GM21825 (cell line): ENCODE results near the gene HOXA3.

Source experiments
- ATAC-seq: cut with Tn5 transposase; IDR thresholded peaks from one replicate; pipeline ENCODE4 v1.9.1; 2021; ENCODE audit warnings: mild to moderate bottlenecking, moderate library complexity; ENCODE audit not compliant: unreplicated experiment

HOXA3 gene

DNA sequence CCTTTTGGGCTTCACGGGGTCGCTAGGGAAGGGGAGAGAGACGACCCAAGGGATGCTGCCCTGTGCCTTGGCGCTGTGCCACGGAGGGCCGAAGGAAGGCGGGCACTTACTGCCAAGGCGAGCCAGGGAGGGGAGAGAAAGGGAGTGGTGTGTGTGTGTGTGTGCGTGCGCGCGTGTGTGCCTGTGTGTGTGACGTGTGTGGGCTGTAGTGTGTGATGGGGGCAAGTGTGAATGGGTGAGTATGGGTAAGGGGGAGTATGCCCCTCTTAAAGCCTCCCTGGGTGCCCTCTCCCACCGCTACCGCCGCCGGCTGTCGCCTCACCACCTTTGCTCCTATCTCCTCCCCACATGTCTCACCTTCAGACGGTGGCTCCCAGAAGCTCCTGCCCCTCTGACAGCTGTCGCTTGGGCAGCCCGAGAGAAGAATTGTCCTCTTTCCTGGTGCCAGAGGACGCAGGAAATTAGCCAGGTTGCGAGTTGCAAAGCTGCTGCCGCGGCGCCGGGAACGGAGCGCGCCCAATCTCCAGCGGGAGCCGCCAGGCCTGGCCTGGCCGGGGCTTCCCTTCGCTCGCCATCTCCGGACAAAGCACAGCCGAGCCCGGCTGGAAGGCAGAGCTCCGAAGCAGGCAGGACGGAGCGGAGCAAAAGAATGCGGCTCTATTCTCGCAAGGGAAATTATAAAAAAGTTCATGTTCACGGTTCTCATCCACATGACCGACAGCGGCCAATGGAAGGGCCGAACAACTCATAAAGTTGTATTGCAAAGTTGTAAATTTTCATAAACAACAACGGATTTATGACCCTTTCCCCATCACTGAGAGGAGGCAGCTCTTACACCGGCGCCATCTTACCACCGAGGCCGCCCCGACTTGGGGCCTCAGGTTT is at the start of gene HOXA3:
Gene HOXA3 (minus strand): TSS at position 653 of the 885 bp plus-strand sequence. CDS start 41,943 bp downstream, outside the sequence.
- ATAC-seq = no peak

DNA sequence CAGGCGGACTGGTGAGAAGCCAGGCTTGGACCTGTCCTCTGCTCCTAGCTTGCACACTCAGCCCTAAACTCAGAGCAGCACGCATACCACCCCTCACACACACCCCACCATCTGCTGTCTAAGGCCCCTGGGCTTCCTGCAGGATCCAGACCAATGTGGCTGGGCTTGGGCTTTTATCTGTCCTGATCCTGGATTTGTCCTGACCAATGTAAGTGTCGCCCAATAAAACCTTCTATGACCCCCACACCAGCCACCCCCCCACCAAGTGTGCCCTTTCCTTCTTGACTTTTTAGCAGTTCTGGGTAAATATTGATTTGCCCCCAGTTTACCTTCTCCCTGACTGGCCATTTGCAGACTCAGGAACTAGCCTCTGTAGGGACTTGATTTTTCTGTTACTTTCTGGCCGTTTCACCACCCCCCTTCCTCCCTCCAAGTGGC is 49.2 kb upstream of the HOXA3 start:
- ATAC-seq = no peak

DNA sequence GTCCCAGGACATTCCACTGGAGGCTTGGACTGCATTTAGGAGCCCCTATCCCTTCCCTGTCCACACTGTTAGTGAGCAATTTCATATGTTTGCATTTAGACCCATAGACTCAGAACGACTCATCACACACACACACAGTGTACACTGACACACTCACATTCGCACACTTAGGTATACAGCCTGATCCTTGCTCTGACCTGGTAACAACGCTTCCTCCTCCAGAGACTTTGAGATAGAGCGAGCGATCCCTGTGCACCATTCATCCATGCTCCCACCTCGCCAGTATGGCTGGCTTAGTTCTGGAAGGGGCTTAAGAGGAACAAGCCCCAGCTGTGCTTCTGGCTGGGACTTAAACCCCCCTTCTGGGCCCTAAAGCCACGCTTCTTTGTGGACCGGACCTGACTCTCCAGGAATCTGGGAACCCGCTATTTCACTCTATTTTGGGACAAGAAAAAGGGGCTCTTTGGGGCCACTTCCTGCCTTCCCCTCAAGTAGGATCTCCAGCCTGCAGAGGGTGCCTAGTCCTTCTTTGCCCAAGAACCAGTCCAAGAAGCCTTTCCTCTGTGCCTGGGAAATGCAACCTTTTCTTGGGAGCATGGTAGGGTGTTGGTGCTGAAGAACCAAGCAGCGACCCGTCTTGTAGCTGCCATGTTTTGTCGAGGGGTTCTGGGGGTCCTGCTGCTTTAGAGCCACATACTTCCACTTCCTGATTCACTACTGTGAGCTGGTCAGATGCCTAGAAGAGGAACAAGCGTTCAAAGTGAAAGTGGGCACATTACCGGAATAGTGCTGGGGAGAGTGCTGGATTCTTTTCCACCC is 48.6 kb upstream of the HOXA3 start:
- no peak for ATAC-seq

DNA sequence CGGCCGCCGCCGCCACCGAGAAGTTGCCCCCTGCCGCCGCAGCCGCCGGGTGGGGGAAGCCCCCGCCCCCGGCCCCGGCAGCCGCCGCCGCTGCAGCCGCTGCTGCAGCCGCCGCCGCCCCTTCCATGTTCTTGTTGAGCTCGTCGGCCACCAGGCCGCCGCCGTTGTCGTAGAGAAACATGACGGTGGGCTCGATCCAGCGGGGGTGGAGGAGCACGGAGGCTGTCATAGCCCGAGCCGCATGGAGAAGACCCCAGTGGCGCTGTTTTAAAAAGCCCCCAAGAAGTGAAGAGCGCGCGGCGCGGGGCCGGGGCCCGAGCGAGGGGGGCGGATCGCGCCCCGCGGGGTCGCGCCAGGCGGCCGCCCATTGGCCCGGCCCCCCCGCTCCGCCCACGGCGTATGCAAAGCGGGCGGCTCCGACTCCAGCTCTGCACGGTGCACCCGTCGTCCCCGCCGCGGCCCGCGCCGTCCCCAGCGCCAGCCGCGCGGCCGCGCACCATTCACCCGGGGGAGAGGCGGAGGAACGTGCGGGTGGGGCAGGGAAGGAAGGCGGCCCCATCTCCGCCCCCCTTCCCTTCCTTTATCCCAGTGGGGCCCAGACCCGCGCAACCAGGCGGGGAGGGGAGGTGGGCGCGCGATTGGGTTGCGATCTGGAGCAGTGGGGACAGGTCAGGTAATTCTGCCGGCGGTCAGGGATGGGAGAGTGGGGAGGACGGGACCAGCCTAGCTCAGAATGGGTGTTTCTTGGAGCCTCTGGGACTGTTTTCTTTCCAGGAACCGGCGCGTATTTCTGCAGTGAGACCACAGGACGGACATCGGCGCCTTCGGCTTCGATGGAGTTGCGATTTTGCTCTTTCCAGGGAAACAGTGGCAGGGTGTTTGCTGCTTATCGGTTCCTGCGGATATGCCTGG is 47.7 kb upstream of the HOXA3 start, which contains the start of gene HOXA13:
Gene HOXA13 (minus strand): TSS at position 243 of the 912 bp plus-strand sequence. CDS start 14 bp downstream, at position 229.
- no peak for ATAC-seq

DNA sequence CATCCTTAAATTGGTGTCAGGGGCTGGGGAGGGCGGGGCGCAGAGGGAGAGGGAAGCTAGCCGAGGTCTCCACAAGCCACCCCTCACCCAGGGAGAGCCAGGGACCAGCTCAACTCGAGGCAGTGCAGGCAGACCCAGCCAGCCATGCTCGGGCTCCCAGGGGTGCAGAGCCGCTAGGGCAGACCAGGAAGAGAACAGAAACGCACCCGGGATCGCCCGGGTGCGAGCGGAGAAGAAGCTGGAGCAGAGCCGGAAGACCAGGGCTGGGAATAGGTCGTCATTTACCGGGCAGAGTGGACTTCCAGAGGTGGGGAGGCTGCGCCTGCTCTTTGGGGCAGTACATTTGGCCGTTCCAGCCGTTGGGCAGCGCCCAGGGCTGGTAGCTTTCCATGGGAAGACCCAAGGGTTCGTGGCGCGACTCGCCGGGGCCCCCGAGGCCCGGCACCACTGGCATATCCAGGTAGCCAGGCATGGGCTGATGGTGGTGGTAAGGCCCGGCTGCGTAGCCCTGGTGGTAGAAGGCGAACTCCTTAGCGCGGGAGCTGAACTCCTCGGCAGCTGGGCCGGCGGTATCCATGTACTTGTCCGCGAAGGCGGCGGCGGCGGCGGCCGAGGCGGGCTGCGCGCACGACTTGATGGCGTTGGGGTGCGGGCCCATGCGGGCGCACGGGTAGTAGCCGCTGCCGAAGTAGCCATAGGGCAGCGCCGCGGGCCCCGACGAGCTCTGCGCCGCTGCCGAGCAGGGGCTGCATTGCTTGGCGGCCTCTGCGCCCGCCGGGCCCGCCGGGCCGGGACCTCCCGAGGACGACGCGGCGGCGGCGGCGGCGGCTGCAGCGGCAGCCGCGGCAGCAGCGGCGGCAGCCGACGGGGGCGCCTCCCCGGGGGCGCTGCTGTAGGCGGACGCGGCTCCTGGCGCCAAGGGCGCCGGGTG is 46.8 kb upstream of the HOXA3 start:
- ATAC-seq = no peak

DNA sequence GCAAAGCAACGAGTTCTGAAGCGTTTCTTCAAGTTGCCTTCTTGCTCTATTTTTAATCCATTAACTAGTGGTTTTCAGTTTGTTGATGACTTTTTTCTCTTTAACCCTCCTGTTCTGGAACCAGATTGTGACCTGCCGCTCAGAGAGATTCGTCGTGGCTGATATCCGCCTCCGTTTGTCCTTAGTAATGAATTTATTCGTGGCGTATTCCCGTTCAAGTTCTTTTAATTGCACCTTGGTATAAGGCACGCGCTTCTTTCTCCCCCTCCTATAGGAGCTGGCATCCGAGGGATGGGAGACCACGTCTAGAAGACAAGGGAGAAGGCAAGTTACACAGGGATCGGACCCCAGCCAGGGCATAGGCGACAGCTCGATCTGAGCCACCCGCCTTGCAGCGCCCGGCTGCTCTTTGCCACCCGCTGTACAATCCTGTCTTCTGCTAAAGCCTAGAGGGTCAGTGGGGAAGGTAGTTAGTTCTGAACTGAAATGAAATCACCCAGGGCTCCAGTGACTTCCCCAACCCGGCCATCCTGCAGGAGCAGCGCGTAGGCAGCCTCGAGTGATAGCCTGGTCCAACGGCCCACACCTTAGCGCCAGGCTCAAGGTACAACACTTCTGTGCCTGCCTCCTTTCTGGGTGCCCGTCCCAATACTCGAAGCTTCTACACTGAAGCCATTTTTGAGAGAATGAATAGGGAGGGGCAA is 45.9 kb upstream of the HOXA3 start:
- ATAC-seq = no peak

DNA sequence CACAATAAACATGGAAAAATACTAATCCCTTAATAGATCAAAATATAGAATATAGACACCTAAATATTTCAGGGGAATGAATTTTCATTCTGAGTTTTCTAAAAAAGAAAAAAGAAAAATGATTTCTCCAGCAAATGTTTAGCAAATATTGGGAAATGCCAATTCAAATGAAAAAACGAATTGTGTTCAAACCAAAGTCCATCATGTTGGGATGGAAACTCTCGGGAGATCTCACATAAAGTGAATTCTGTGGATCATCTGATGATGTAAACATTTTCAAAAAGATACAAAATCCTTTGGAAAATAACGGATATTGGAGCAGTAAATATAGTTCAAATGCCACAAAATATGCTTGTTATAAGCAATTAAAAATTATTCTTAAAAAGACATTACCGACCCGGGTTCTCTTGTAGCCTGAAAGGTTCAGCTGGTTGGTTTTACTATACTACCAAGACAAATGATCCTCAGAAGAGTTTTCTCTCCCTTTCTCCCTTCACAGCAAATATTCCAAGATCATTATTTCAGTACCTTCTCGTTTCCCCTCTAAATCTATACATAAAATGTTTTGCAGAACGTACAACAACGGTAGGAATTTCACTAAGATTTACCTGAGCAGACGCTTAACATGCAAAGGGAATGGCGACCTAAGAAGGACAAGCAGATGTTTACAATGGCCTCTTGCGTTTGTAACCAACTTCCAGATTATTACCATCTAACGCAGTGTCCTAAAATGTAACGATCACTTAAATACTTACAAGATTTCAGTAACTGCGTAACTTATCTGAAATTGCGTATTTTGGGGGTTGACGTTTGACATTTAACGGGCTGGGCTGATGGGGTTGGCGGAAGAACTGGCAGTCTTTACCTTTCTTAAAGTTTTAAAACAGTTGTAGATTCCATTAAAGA is 45.0 kb upstream of the HOXA3 start:
- no peak for ATAC-seq

DNA sequence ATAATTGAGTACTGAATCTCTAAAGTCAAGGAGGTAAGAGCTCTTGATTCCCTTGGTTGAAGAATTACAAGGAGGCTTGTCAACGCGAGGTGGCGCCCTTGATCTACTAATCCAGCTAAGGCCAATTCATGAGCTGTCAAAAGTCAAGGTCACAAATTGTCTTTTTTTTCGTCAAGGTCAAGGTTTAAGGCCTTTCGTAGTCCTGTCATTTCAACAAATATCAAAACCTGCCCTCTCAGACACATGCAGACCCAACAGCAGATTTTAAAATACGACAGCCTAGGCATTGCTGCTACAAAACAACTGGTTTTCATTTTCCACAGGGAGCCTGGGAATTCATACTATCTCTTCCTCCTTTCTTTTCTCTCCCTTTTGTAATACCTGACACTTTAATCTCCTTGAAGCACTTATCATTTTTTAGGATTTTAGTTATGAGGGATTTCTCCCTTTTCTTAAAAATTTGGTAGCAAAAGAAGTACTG is 43.9 kb upstream of the HOXA3 start:
- ATAC-seq = no peak

DNA sequence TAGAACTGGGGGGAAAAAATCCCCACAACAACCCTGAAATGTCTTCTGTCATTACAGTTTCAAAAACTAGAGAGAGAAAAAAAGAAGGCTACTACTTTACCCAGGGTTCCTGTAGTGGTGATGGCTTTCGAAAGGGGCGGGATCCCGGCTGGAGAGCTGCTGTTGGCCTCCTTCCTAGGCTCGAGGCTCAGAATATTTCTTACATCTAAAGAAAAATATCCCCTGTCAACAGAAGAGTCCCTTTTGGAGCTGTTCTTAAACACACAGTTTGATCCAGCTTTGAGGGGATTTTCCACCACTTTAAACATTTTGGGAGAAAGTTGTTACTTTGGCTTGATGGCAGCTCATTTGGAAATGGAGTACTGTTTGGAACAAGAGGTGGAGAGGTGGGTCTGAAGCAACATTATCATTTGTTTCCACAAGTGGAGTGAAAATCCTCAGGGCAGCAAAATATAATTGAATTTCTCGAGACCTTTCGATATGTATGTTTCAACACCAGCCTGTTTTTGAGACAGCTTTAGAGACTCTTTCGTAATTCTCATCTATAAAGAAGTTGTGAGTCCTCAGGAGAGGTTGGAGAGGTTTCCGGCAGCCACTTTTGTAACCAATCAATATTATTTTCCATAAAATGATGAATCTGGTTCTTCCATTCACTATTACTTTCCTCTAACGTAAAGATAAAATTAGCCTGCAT is 42.5 kb upstream of the HOXA3 start:
- no peak for ATAC-seq

DNA sequence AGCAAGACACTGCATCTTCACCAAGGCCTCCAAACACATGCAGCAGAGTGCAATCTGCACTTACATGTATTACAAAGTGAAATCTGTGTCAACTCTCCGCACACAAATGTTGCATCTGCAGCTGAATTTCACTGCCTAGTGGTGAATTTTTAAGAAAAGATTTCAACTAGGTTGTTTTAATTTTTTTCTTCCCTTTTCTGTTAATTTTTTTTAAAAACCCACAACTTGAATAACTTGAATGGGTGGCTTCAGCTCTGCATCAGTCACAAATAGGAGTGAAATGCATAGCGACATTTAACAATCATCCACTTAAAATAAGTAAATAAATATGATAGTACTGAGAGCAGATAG is 41.6 kb upstream of the HOXA3 start:
- ATAC-seq = no peak

DNA sequence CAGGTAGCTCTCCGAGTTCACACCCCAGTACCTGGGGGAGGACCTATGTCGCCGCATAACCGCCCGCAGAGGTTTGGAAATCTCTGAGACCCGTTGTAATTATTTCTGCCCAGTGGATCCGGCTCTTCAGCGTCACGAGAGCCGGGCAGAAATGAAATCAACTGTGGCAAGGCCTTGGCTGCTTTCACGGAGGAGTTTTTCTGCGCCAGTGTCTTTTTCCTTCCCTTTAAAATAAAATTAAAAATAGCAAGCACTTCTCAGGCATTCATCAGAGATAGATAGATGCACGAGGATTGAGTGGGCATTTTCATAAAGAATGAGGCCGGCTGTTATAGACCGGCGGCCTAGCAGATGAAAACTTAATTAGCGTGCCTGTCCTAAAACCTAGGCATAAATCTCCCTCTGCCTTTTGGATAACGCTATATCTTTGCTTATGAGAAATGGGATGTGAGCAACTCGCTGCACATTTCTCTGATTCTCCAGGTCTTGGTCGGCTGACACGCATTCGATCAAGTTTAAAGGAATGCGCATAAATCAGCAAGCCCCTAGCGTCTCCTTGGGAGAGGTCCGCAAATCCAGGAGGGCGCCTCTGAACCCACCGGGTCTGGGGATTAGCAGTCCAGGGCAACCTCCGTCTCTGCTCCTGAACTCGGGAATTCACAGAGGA is 41.1 kb upstream of the HOXA3 start:
- no peak for ATAC-seq

DNA sequence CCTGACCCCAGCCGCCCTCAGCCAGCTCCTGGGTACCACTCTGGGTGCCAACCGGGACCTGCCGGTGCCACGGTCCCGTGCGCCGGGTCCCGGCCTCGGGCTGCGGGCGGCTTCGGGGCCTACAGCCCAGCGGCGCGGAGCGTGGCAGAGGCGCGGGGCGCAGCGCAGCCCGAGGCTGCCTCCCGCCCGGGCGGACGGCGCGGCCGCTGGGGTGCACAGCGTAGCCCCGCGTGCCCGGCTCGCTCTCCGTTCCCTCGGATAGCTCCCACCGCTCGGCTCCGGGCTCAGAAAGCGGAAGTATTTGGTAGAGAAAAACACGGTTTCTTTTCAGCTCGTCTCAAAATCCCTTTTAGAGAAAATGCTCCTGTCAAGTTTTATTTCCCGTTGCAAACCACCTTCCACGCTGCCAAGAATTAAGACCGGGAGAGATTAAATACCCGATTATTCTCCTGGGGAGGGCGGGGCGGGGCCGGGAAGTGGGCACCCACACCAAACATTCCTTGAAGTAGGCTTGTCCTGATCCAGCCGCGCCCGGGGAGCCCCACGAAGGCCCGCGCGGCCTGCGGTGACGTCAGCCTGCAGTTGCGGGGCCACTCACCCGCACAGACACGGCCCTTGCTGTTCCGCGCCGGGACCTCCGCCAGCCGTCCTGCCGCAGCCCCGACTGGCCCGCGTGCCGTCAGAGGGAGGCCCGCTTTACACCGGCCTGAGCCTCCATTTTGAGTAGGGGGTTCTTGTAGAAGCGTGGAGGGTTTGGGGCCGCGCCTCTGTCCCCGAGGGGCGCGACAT is 40.4 kb upstream of the HOXA3 start:
- ATAC-seq = no peak

DNA sequence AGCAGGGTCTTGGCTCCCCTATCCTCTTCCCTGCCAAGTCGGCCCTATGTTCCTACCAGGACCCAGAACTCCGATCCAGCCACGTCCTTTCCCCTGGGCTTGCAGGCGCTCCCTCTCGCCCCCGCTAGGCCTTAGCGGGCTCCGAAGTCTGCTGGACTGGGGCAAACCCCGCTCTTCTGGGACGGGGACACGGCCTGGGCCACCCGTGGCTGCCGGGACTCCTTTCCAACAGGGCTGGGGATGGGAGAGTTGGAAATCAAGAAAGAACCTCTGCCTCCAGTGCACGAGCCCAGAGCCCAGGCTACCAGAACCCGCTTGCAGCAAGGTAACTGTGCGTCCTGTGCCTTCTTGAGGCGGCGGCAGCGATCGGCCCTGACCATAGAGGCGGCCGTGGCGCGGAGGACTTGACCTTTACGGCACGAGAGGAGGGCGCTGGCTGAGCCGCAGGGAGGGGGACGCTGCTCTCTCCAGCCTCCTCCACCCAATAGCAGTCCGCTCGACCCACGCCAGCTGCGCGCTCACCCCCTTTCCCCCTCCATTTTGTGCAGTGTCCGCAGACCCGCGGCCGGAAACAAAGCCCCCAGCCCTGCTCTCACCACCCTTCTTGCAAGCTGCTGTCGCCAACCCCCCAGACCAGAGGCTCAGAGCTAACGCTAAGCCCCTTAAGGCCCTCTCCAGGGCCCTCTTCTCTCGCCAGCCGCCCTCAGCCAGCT is 39.6 kb upstream of the HOXA3 start:
- no peak for ATAC-seq

DNA sequence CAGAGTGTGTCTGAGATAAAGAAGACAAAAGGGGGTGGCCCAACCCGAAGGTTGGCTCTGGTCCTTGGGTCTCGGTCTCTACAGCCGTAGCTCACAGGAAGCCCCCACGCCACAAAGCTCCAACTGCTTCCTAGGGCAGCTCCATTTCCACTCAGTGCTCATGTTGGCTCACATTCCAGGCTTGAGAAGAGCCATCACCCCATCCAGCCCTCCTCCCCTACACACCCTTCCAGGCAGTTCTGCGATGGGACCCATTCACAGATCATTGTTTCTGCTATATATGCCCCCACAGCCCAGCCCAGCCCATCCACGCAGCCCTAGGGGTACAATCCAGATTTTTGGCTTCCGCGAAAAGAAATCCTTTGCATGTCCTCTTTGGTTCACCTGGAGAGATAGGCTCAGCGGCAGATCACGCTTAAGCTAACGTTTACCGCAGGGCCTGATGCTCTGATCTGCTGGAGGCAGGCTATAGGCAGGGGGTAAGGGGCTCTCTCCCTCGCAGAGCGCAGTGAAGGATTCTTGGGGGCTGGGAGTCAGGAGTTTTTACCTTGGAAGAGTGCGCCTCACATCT is 38.9 kb upstream of the HOXA3 start:
- ATAC-seq = no peak
